Stimulated activated CD8-positive, alpha-beta memory T cell treated with anti-CD3 and anti-CD28 coated beads, Interleukin-15, amount 100 ng/mL, for 48 hours (primary cell): ENCODE measurements around the gene EIF4G2.

Source experiments
- DNase-seq, 2 donors: peaks; one replicate each; pipeline ENCODE4 v3.0.0-alpha.2; 2020; ENCODE audit warnings: low read depth in 2 of 2

EIF4G2 gene

GRCh38 chr11:10771457-10771856 is 37.3 kb downstream of the EIF4G2 start:
- no peak for DNase-seq

GRCh38 chr11:10770626-10771254 is 38.0 kb downstream of the EIF4G2 start:
- no peak for DNase-seq

DNA sequence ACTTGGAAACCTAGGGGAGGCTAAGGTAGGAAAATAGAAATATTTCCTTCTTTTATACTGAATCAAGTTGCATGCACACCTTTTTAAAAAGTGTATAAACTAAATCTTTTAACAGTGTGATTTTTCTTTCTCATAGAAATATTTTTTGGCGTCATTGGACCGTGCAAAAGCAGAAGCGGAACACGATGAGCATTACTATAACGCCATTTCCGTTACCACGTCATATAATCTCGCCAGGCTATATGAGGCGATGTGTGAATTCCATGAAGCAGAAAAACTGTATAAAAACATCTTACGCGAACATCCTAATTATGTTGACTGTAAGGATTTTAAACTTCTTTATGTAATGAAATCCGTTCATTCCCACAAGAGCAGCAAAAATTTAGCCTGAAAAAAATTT is 44.3 kb downstream of the EIF4G2 start:
- no peak for DNase-seq

- no peak for DNase-seq
Observed at GRCh38 chr11:10763766-10764165, 45.0 kb downstream of the EIF4G2 start.

GRCh38 chr11:10762913-10763421 is 45.8 kb downstream of the EIF4G2 start:
- DNase-seq, result no peak

- DNase-seq, result no peak
Observed at GRCh38 chr11:10762185-10762584, 46.5 kb downstream of the EIF4G2 start.

DNA sequence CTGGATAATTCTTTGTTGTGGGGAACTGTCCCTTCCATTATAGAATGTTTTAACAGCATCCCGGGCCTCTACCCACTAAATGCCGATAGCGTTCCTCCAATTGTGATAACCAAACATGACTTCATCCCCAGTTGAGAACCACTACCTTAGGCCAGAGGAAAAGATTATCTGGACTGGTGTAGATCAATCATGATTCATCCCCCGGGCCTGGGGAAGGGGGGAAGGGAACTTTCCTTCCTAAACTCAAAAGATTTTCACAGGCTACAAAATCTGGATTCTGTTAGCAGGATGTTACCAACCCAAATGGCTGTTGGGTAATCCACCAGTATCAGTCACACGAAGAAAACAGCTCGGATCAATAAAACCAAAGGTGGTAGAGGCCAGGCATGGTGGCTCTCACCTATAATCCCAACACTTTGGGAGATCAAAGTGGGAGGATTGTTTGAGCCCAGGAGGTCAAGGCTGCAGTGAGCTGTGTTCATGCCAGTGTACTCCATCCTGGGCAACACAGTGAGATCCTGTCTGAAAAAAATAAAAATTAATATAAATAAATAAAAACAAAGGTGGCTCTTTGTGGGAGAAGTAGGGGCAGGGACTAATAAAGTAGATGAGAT is 47.5 kb downstream of the EIF4G2 start:
- DNase-seq, result no peak

GRCh38 chr11:10758957-10759356 is 49.8 kb downstream of the EIF4G2 start:
- no peak for DNase-seq

DNA sequence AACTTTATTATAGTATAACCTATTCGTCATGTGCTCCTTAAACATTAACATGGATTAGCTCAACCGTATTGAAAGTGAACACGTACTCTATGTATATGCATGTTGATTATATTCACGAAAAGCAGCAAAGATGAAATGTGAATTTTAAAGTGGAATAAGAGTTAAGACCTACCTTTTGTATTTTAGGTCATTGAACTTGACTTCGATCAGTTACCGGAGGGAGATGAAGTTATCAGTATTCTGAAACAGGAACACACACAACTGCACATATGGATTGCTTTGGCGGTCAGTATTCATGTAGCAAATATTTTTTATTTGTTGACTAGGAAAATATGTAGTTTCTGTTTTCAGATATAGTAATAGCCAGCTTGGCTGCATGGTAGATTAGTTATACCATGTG is 56.2 kb downstream of the EIF4G2 start:
- DNase-seq, result no peak

GRCh38 chr11:10752061-10752460 is 56.7 kb downstream of the EIF4G2 start:
- no peak for DNase-seq

DNA sequence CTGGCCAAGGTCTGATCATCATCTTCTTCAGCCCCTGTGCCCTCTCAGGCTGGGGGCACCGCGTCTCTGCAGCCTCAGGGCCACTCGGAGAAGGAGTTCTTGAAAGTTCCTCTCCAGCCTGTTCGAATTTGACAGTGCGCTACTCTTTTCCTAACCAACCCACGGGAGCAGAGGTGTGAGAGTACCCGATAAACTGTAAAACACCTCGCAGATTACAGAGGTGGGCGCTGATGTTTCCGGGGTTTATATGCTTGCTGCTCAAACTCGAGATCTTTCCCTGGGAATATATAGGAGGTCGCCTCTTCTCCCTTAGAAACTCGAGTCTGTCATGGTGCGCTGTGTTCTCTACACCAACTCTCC is 57.2 kb downstream of the EIF4G2 start:
- DNase-seq, result no peak

GRCh38 chr11:10750838-10751580 is 57.7 kb downstream of the EIF4G2 start, which contains the start of gene CTR9:
TSS of gene CTR9 (plus strand) at chr11:10751246. CDS start at chr11:10751413, 167 bp downstream.
- peak; percentile 88 to 90 for DNase-seq

DNA sequence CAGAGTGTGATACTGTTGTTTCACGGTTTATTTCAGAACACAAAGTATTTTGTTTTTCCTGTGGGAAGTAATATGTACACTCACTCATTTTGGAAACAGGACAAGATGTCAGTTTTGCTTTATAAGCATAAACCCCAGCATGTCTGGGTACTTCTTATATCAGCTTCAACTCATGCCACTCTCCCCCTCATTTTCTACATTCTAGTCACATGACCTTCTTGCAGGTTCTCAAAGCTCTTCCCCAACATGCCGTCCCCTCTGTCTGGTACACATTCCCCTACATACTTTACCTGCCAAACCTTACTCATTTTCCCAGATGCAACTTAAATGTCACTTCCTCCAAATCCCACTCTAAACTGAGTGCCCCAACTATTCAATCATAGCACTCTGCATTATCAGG is 59.2 kb downstream of the EIF4G2 start:
- DNase-seq, result no peak

DNA sequence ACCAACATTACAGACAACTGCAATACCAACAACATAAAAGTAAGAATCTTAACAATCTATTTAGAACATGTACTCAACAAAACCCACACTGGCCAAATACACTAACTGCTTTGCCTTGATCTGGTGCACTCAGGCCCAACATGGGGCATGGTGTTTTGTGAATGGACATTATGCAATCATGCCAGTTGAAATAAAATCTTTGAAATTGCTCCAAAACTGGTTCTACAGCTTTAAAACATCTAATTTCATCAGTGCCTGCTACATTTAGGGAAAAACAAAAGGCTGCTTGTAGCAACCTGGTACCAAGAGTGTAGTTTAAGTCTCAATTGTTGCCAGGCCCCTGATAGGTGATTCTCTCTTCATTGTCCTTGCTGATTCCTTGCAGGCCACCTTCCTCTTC is 61.0 kb downstream of the EIF4G2 start:
- no peak for DNase-seq
